ENCODE measurements around the gene ACBD3.
A peak's percentile ranks its signal among the peaks of the same experiment; 100 is the strongest.

Gene ACBD3

GRCh38 chr1:226134170-226135058 is 52.1 kb downstream of the ACBD3 start:
- no peak for DNase-seq (ENCODE audit: low read depth in 2 of 2)

DNA sequence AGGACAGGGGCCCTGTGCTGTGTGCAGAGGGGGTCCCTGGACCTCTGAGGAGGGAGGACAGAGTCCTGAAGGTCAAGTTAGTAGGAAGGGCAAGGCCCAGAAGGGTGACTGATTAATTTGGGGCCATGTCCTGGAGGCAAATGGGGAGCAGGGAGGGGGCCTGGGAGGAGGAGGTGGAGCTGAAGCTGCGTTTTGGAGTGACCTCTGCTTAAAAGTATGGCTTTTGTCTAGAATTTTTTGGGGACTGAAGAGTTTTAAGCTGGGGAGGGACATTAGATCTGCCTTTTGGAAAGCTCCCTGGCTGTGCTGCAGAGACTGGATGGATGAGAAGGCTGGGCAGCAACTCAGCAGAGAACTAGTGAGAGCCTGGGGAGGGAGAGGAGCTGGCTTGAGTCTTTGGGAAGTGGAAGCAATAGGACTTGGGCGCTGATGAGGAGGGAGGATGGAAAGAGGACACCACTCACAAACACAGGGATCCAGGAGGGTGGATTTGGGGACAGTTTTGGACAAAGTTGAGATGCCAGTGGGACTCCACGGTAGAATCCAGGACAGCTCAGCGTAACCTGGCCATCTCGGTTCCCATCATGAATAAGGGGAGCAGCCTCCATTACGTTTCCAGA is 52.9 kb downstream of the ACBD3 start:
- no peak for DNase-seq (ENCODE audit: low read depth in 2 of 2)

DNA sequence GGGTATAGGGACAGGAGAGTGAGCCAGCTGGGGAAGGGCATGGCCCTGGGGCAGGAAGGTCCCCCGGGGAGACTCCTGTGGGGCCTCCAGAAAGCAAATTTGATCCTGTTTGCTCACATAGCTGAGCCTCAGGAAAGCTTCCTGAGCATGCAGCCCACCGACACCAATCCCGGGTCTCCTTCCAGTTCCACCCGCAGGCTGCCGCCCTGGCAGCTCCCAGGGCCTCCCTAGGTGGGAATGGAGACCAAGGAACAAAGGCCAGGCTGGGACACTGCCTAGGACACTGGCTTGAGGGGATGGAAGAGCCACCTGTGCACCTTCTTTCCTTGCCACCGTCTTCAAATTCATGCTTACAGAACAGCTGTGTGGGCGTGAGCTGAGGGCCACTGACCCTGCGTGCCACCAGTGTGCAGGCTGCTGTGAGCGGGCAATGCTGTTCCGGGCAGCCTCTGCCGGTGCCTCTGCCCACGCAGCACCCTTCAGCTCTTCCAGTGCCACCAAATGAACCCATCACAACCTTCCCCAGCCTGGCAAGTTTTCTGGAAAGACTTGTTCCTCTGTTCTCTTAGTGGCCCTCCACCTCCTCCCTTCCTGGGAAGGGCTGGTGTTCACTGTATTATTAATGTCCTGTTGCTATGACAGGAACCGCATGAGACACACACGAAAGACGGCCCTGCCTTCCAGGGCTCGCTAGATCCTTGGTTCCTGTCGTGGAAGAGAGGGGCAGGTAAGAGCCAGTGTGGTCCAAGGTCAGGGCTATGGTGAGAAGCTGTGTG is 53.6 kb downstream of the ACBD3 start:
- no peak for DNase-seq (ENCODE audit: low read depth in 2 of 2)

- DNase-seq (ENCODE audit: low read depth in 2 of 2) = no peak
These were observed 54.9 kb downstream of the ACBD3 start for GRCh38 chr1:226131639-226132038.

- DNase-seq (ENCODE audit: low read depth in 2 of 2) = no peak
These were observed 57.3 kb downstream of the ACBD3 start for GRCh38 chr1:226129230-226129629.

GRCh38 chr1:226128487-226129075 is 58.0 kb downstream of the ACBD3 start:
- no peak for DNase-seq (ENCODE audit: low read depth in 2 of 2)

GRCh38 chr1:226126824-226127569 is 59.5 kb downstream of the ACBD3 start:
- DNase-seq (ENCODE audit: low read depth in 2 of 2) = no peak

GRCh38 chr1:226125831-226126230 is 60.7 kb downstream of the ACBD3 start:
- DNase-seq (ENCODE audit: low read depth in 2 of 2) = no peak

DNA sequence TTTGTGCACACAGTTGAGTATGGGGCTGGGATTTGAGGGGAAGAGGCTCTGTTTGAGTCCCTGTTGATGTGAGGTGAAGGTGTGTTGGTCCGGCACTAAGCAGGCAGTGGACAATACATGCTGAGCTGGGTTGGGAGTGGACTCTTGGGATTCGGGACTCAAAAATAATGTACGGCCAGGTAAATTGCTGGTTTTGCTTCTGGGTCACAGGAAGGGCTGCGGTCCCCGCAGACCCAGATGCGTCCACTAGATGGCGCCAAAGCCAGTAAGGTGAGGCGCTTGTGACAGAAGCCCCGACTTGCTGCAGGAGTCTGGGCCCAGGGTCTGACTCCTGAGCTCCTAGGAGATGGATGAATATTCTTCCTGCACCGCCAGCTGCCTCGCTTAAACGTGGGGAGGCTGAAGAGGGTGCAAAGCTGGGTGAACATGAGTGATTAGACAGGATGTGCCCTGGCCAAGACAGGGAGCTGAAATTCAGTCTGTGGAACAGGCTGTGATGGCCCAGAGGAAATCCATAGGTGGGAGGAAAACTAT is 61.4 kb downstream of the ACBD3 start:
- DNase-seq (ENCODE audit: low read depth in 2 of 2) = peak; percentile 73 to 92

GRCh38 chr1:226123591-226124471 is 62.7 kb downstream of the ACBD3 start:
- DNase-seq (ENCODE audit: low read depth in 2 of 2) = no peak

DNA sequence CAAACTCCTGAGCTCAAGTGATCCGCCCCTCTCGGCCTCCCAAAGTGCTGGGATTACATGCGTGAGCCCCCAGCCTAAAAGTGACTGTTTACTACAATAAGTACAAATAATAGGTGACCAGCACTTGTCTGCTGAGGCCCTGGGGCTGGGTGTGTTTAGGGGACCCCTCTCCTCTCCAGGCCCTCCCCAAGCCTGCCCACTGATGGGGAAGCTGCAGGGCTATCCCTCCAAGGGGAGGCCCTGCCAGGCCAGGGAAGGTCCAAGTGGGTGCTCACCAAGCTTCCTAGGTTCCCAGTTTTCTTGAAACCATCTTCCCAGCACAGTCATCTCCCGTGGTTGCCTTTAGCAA is 63.4 kb downstream of the ACBD3 start:
- no peak for DNase-seq (ENCODE audit: low read depth in 2 of 2)

- DNase-seq (ENCODE audit: low read depth in 2 of 2) = peak; percentile 47 to 68
These were observed 64.7 kb downstream of the ACBD3 start for GRCh38 chr1:226121587-226122400.

DNA sequence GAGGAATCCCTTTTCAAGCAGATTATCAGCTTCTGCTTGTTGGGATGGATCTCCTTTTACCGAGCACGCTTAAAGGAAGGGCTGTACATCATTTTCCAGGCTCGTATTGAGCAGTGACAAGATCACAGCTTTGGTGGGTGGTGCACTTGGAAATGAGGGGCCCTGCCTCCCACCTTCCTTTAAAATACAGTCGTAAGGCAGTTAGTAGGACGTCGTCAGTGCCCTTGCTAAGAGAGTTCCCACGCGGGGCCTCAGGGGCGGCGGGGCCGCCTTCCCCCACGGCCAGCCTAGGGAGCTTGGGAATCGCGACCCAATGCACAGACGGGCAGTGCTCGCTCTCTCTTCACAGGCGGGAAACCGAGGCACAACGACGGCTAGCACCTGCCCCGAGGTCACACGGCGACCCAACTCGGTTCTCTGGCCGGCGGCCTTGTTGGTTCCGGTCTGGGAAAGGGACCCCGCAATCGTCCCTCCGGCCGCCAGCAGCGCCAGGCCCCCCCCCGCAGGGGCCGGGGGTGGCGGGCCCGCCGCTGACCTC is 65.4 kb downstream of the ACBD3 start:
- DNase-seq (ENCODE audit: low read depth in 2 of 2) = no peak

GRCh38 chr1:226120398-226120797 is 66.1 kb downstream of the ACBD3 start:
- DNase-seq (ENCODE audit: low read depth in 2 of 2) = no peak

DNA sequence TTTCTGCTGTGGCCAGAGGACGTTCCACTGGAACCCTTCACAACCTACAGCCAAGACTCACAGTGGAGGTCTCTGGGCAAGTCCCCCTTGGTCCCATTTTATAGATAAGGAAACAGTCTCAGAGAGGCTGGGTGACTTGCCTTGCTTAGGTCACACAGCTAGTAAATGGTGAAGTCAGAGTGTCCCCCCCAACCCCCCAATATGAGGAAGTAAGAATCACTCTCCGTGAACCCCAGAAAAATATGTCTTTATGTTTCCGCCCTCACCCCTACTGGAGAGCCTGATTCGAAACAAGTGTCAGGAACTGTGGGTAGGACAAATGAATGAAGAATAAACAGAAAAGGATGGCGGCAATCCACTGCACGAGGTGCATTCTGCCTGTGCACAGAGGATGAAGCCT is 67.4 kb downstream of the ACBD3 start:
- no peak for DNase-seq (ENCODE audit: low read depth in 2 of 2)

- DNase-seq (ENCODE audit: low read depth in 2 of 2) = no peak
These were observed 68.2 kb downstream of the ACBD3 start for GRCh38 chr1:226118357-226118756.

GRCh38 chr1:226117330-226117729 is 69.2 kb downstream of the ACBD3 start:
- DNase-seq (ENCODE audit: low read depth in 2 of 2) = no peak

GRCh38 chr1:226116673-226117072 is 69.9 kb downstream of the ACBD3 start:
- no peak for DNase-seq (ENCODE audit: low read depth in 2 of 2)

- DNase-seq (ENCODE audit: low read depth in 2 of 2) = no peak
These were observed 73.9 kb downstream of the ACBD3 start for GRCh38 chr1:226112626-226113025.

Measured in stimulated activated CD4-positive, alpha-beta T cell treated with anti-CD3 and anti-CD28 coated beads, Interleukin-12 subunit alpha, Interleukin-12 subunit beta, amount 100 ng/mL, for 24 hours (primary cell).